Fibroblast of lung (primary cell): ENCODE results near the gene OTOP2. TPM values are rescaled to one million over a fixed set of nuclear protein-coding genes. Genes with fewer than 3 reads are reported as not detected.

Experiments
- DNase-seq, 2 donors: peaks; one replicate each; pipeline versions ENCODE4 v3.0.0 to v3.0.0-alpha.2; 2010; ENCODE audit warnings: low read depth in 2 of 2
- H2AFZ ChIP-seq: 2 replicates; pipeline ENCODE4 v1.5.1; 2012; ENCODE audit warnings: low read length, control low read depth, inconsistent platforms
- H3K27ac ChIP-seq: 2 replicates; pipeline ENCODE4 v1.5.1; 2011; ENCODE audit warnings: low read length, control low read depth; ENCODE audit not compliant: insufficient read depth
- H3K27me3 ChIP-seq: 2 replicates; pipeline ENCODE4 v1.5.1; 2011; ENCODE audit warnings: mild to moderate bottlenecking, low read length; ENCODE audit not compliant: control insufficient read depth, insufficient read depth
- H3K36me3 ChIP-seq: 2 replicates; pipeline ENCODE4 v1.5.1; 2011; ENCODE audit warnings: low read length; ENCODE audit not compliant: control insufficient read depth, insufficient read depth
- H3K4me1 ChIP-seq: 2 replicates; pipeline ENCODE4 v1.5.1; 2011; ENCODE audit warnings: low read length; ENCODE audit not compliant: control insufficient read depth, insufficient read depth; ENCODE audit errors: extremely low read depth
- H3K4me2 ChIP-seq: 2 replicates; pipeline ENCODE4 v1.5.1; 2011; ENCODE audit warnings: low read length, control low read depth; ENCODE audit not compliant: insufficient read depth; ENCODE audit errors: extremely low read depth
- H3K4me3 ChIP-seq, 4 experiments: fragments of 200-600 bp in 1 of 4; sonication (generic) in 1 of 4; replicated peaks in 1 of 4; 2 replicates each; pipeline ENCODE4 v1.5.1; 2011 to 2016; ENCODE audit warnings: low read length in 4 of 4, low read depth in 3 of 4, mild to moderate bottlenecking in 3 of 4, control low read depth in 2 of 4, inconsistent platforms in 1 of 4, mixed read lengths in 1 of 4; ENCODE audit not compliant: insufficient read depth in 1 of 4; ENCODE audit errors: control extremely low read depth in 1 of 4
- H3K79me2 ChIP-seq: 2 replicates; pipeline ENCODE4 v1.5.1; 2012; ENCODE audit warnings: mild to moderate bottlenecking, low read length, inconsistent platforms; ENCODE audit not compliant: control insufficient read depth, insufficient read depth
- H3K9ac ChIP-seq: 2 replicates; pipeline ENCODE4 v1.5.1; 2011; ENCODE audit warnings: mild to moderate bottlenecking, low read length, control low read depth; ENCODE audit not compliant: insufficient read depth
- H3K9me3 ChIP-seq: 2 replicates; pipeline ENCODE4 v1.5.1; 2012; ENCODE audit warnings: low read depth, low read length; ENCODE audit not compliant: control insufficient read depth, insufficient read depth
- H4K20me1 ChIP-seq: 2 replicates; pipeline ENCODE4 v1.5.1; 2011; ENCODE audit warnings: low read length; ENCODE audit not compliant: control insufficient read depth, insufficient read depth; ENCODE audit errors: extremely low read depth
- EZH2 ChIP-seq: IDR thresholded peaks from 2 replicates; pipeline ENCODE4 v1.5.1; 2012; ENCODE audit warnings: low read length, control low read depth, mild to moderate bottlenecking; ENCODE audit errors: missing control alignments
- polyA plus RNA-seq, 2 donors: library from polyadenylated mRNA; depleted of rRNA in 1 of 2; stranded (reverse) in 1 of 2; unstranded in 1 of 2; fragments of >200 nt; gene quantifications; 2 replicates each; pipeline ENCODE4 v1.2.1, GENCODE V29; 2011 to 2012; ENCODE audit warnings: missing spikeins in 1 of 2
- total RNA-seq: library from RNA; depleted of rRNA; stranded (reverse); fragments of >200 nt; gene quantifications from 2 replicates; pipeline ENCODE4 v1.2.1, GENCODE V29; 2014
- TF ChIP-seq, protein P1 (sequence below), 2 donors: IDR thresholded peaks in 1 of 2; conservative IDR thresholded peaks in 1 of 2; 1 replicate in 1 of 2; 2 replicates in 1 of 2; pipeline ENCODE4 v1.5.1; 2011 to 2012; ENCODE audit warnings: low read length in 2 of 2, control low read depth in 1 of 2, inconsistent platforms in 1 of 2, low read depth in 1 of 2, mild to moderate bottlenecking in 1 of 2

The OTOP2 gene
- total and polyA plus RNA-seq, 2 donors (not counting 1 experiment from before 2014, with no cell fraction given) = not detected

DNA sequence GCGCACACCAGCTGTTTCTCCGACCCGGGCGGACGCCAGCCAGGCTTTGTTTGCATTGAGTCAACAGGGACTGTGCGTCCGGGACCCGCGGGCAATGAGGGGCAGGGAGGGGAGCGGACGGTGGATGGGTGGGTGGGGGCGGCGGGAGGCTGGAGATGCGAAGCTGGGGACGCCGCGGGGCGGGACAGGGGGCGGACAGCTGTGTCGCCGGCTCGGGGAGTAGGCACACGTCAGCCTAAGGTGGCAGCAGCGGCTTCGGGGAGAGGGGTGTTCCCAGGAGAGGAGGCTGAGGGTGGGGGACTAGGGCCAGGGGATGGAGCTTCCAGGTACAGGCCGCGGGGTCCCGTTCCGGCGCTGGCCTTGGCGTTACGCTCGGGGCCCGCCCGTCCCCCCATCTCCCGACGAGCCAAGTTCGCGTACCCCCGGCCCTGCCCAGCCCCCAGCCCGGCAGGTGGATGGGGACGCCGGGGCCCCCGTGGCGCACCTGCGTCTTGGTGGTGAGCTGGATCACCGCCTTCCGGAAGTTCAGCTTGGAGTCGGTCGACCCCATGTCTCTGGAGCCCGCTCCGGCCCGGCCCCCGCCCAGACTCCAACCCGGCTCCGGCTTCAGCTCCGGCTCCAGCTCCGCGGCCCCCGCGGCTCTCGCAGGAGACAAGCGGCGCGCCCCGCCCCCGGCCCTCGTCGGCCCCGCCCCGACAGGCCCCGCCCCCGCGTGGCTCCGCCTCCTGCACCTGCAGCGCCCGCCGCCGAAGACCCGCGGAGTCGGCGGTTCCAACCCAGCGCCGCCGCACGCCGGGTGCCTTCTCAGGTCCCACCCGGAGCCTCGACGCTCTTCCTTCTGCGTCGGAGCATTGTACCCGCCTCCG, 48.3 kb downstream of the OTOP2 start, which contains the start of gene HID1:
Gene HID1 (minus strand): TSS at position 653 of the 866 bp plus-strand sequence. CDS start 103 bp downstream, at position 550.
- no peak within 1 kb of the TSS for H2AFZ ChIP-seq
- no peak for DNase-seq

GRCh38 chr17:74972973-74973328, 48.9 kb downstream of the OTOP2 start:
- no peak overlapping the region for H3K27ac ChIP-seq
- H2AFZ ChIP-seq = no peak overlapping the region
- TF ChIP-seq, protein P1, sequence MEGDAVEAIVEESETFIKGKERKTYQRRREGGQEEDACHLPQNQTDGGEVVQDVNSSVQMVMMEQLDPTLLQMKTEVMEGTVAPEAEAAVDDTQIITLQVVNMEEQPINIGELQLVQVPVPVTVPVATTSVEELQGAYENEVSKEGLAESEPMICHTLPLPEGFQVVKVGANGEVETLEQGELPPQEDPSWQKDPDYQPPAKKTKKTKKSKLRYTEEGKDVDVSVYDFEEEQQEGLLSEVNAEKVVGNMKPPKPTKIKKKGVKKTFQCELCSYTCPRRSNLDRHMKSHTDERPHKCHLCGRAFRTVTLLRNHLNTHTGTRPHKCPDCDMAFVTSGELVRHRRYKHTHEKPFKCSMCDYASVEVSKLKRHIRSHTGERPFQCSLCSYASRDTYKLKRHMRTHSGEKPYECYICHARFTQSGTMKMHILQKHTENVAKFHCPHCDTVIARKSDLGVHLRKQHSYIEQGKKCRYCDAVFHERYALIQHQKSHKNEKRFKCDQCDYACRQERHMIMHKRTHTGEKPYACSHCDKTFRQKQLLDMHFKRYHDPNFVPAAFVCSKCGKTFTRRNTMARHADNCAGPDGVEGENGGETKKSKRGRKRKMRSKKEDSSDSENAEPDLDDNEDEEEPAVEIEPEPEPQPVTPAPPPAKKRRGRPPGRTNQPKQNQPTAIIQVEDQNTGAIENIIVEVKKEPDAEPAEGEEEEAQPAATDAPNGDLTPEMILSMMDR (conservative IDR thresholded peaks at IDR 0.05 in 1 of 2, IDR thresholded peaks at IDR 0.05 in 1 of 2; ENCODE audit: low read depth in 1 of 2, low read length in 2 of 2) = no peak
- peak; percentile 80 for TF ChIP-seq EZH2
- H3K36me3 ChIP-seq = no peaks in the 10 kb centered on the region
- no peaks in the 10 kb centered on the region for H3K9me3 ChIP-seq
- no peak for DNase-seq
- no peak overlapping the region for H3K4me2 ChIP-seq
- peaks cover 27% of the 10 kb centered on the region for H3K27me3 ChIP-seq
- H3K9ac ChIP-seq = no peak overlapping the region
- H4K20me1 ChIP-seq = no peaks in the 10 kb centered on the region
- no peaks in the 10 kb centered on the region for H3K4me1 ChIP-seq
- H3K79me2 ChIP-seq = no peaks in the 10 kb centered on the region
- peak overlapping the region in 1 of 4 experiments; percentile 28 for H3K4me3 ChIP-seq

More for the DNA sequence above, 48.3 kb downstream of the OTOP2 start, which contains the start of gene HID1:
- Histone ChIP-seq H3K4me1 (no peaks in the 10 kb centered on the region), H3K27me3 (peaks cover 27% of the 10 kb centered on the region), H3K4me3 (peak within 1 kb of the TSS in 3 of 4 experiments; percentile 10 to 51 (median 17)), H3K27ac (no peak within 1 kb of the TSS), H3K9ac (no peak within 1 kb of the TSS), H4K20me1 (no peaks in the 10 kb centered on the region), H3K79me2 (no peaks in the 10 kb centered on the region), H3K36me3 (no peaks in the 10 kb centered on the region), H3K9me3 (no peaks in the 10 kb centered on the region), H3K4me2 (peak within 1 kb of the TSS; percentile 80)
- no peak for TF ChIP-seq EZH2
- TF ChIP-seq, protein P1 (conservative IDR thresholded peaks at IDR 0.05 in 1 of 2, IDR thresholded peaks at IDR 0.05 in 1 of 2; ENCODE audit: low read depth in 1 of 2, low read length in 2 of 2) = no peak

DNA sequence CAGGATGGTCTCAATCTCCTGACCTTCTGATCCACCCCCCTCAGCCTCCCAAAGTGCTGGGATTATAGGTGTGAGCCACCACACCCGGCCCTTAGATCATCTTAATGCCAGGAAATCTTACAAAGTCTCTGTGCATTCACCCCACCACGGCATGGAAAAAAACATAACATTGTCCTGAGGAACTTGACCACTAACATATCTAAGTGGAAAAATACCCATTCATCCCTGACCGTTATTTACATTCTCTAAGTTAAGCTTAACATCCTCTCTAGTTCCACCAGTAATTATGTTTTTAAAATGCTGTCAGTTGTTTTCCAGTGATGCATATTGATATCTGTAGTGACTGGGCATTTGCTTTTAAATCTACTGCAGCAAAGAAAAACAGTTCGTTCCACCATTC, 51.9 kb downstream of the OTOP2 start:
- Histone ChIP-seq H3K27me3 (peaks cover 27% of the 10 kb centered on the region), H3K4me1 (no peaks in the 10 kb centered on the region), H3K79me2 (no peaks in the 10 kb centered on the region), H2AFZ (no peak overlapping the region), H3K27ac (no peak overlapping the region), H3K9me3 (no peaks in the 10 kb centered on the region), H3K4me2 (no peak overlapping the region), H3K9ac (no peak overlapping the region), H4K20me1 (no peaks in the 10 kb centered on the region), H3K36me3 (no peaks in the 10 kb centered on the region), H3K4me3 (no peak overlapping the region)
- TF ChIP-seq EZH2 = no peak
- TF ChIP-seq, protein P1 (conservative IDR thresholded peaks at IDR 0.05 in 1 of 2, IDR thresholded peaks at IDR 0.05 in 1 of 2; ENCODE audit: low read depth in 1 of 2, low read length in 2 of 2) = no peak
- no peak for DNase-seq
